Measurements from ENCODE around the gene SLC22A12.
"Not testable (repeated sequence)": the region's sequence is repeated elsewhere in the genome, so short reads cannot be mapped to it uniquely, and the experiment has no call there.

The SLC22A12 gene

GRCh38 chr11:64591257-64592233 is 525 bp downstream of the SLC22A12 start:
- DNase-seq = no peak

GRCh38 chr11:64592234-64592615 is 1.2 kb downstream of the SLC22A12 start:
- no peak for DNase-seq

GRCh38 chr11:64592656-64593055 is 1.6 kb downstream of the SLC22A12 start:
- no peak for DNase-seq

- no peak for DNase-seq
Observed at GRCh38 chr11:64593156-64594105, 2.4 kb downstream of the SLC22A12 start.

- no peak for DNase-seq
Observed at GRCh38 chr11:64594159-64594939, 3.3 kb downstream of the SLC22A12 start.

- DNase-seq = not testable (repeated sequence)
Observed at GRCh38 chr11:64595922-64596321, 4.9 kb downstream of the SLC22A12 start.

- no peak for DNase-seq
Observed at GRCh38 chr11:64597671-64598101, 6.7 kb downstream of the SLC22A12 start.

GRCh38 chr11:64598106-64598796 is 7.2 kb downstream of the SLC22A12 start:
- no peak for DNase-seq

GRCh38 chr11:64598797-64599697 is 8.0 kb downstream of the SLC22A12 start:
- DNase-seq = no peak

- DNase-seq = no peak
Observed at GRCh38 chr11:64599698-64600211, 8.7 kb downstream of the SLC22A12 start.

GRCh38 chr11:64600281-64600992 is 9.4 kb downstream of the SLC22A12 start:
- no peak for DNase-seq

- DNase-seq = no peak
Observed at GRCh38 chr11:64601605-64602465, 10.8 kb downstream of the SLC22A12 start.

- DNase-seq = no peak
Observed at GRCh38 chr11:64602466-64603070, 11.5 kb downstream of the SLC22A12 start.

GRCh38 chr11:64603411-64604110 is 12.5 kb downstream of the SLC22A12 start:
- no peak for DNase-seq

GRCh38 chr11:64604458-64605243 is 13.6 kb downstream of the SLC22A12 start:
- no peak for DNase-seq

- DNase-seq = no peak
Observed at GRCh38 chr11:64605244-64605560, 14.2 kb downstream of the SLC22A12 start.

Data from NCI-H510A (cell line).